LNCaP clone FGC (cell line): ENCODE measurements around the gene CD226.
"Not testable (repeated sequence)": the region's sequence is repeated elsewhere in the genome, so short reads cannot be mapped to it uniquely, and the experiment has no call there.

Experiments
- DNase-seq: peaks from one replicate; pipeline ENCODE4 v3.0.0-alpha.2; 2011; ENCODE audit warnings: low read depth
- H3K4me3 ChIP-seq: 2 replicates; pipeline ENCODE4 v1.5.1; 2011; ENCODE audit warnings: mild to moderate bottlenecking, low read depth, low read length, control low read depth
- CTCF ChIP-seq: IDR thresholded peaks from 2 replicates; pipeline ENCODE4 v1.5.1; 2012; ENCODE audit warnings: mild to moderate bottlenecking; ENCODE audit not compliant: control insufficient read depth, insufficient read depth; ENCODE audit errors: extremely low read depth

Gene CD226

GRCh38 chr18:69885355-69885754 lies 62.3 kb downstream of the CD226 start:
- no peak for TF ChIP-seq CTCF
- H3K4me3 ChIP-seq = no peak overlapping the region
- no peak for DNase-seq

- H3K4me3 ChIP-seq = no peak overlapping the region
- DNase-seq = no peak
- no peak for TF ChIP-seq CTCF
Measured at GRCh38 chr18:69883781-69884180, 63.9 kb downstream of the CD226 start.

DNA sequence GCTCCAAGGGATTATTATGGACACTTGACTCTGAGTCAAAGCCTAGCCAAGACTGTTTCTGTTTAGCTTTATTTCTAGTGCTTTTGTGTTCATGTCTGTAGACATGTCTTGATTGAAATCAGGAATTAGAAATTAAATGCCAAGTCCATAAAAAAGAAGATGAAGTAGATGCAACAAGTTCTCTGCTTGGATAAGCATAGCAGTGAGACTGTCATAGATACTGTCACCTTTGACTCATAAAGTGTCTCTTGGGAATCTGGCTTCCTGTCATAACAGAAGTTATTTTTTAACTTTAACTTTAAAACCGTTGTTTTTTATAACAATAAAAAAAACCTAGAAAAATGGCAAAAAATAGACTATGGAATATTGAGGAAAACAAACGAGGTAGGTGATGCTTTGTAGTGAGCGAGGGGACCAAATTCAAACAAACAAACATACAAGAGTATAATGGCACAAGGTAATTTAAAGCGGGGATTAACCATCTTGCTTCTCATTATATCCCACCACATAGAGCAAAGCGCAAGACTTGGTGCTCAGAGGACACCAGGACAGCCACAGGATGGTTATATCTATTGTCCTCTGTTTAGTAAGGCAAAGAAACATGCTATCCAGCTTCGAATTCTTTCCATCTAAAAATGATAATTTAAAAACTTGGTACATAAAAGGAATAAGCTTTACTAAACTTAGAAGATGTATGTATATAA lies 64.6 kb downstream of the CD226 start:
- DNase-seq = no peak
- TF ChIP-seq CTCF = no peak
- no peak overlapping the region for H3K4me3 ChIP-seq

GRCh38 chr18:69880083-69880482 lies 67.6 kb downstream of the CD226 start:
- no peak for DNase-seq

GRCh38 chr18:69879051-69879450 lies 68.6 kb downstream of the CD226 start:
- not testable (repeated sequence) for H3K4me3 ChIP-seq, DNase-seq

More at GRCh38 chr18:69880083-69880482, 67.6 kb downstream of the CD226 start:
- TF ChIP-seq CTCF = no peak
- H3K4me3 ChIP-seq = no peak overlapping the region

GRCh38 chr18:69878213-69878933 lies 69.3 kb downstream of the CD226 start:
- no peak for TF ChIP-seq CTCF
- no peak overlapping the region for H3K4me3 ChIP-seq
- no peak for DNase-seq

DNA sequence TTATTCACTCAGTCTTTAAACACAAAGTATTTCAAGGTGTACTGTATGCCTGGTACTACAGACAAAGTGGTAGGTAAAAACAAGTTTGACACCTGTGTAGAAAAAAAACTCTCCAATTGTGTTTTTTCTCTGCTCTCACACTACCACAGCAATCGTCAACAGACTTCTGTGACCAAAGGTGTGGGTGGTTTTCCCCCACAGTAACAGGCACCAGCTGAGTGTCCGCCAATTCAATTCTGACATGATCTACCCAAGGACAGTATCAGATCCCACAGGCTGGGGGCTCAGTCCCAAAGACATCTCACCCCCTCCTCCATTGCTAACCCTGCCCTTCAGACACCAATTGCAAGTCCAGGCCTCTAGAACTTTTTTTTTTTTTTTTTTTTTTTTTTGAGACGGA lies 71.2 kb downstream of the CD226 start:
- TF ChIP-seq CTCF = no peak
- DNase-seq = no peak
- no peak overlapping the region for H3K4me3 ChIP-seq
